Gastrocnemius medialis (tissue), 4 donors: ENCODE data around the gene HINFP. TPM values are rescaled to one million over a fixed set of nuclear protein-coding genes. Genes with fewer than 3 reads are reported as not detected.

Source experiments
- ATAC-seq, 2 donors: fragments of 150-250 bp; one replicate each; pipeline ENCODE4 v1.9.1; 2016
- DNase-seq, 2 donors: peaks; one replicate each; pipeline ENCODE4 v3.0.0-alpha.2; 2019
- H3K27ac ChIP-seq, 4 donors: fragments of 200-600 bp; sonication (generic); 1 replicate in 1 of 4; 2 replicates in 3 of 4; pipeline ENCODE4 v1.5.1; 2016 to 2018; ENCODE audit warnings: mild to moderate bottlenecking in 2 of 4, moderate library complexity in 1 of 4
- H3K27me3 ChIP-seq, 3 donors: fragments of 200-600 bp; sonication (generic) in 2 of 3; 1 replicate in 1 of 3; 2 replicates in 2 of 3; pipeline versions ENCODE4 v1.5.1 to v1.6.0; 2016 to 2019; ENCODE audit warnings: mild to moderate bottlenecking in 1 of 3, moderate library complexity in 1 of 3
- H3K36me3 ChIP-seq, 2 donors: fragments of 200-600 bp; sonication (generic) in 1 of 2; one replicate each; pipeline ENCODE4 v1.5.1; 2017 to 2018
- H3K4me1 ChIP-seq, 2 donors: fragments of 200-600 bp; sonication (generic) in 1 of 2; one replicate each; pipeline ENCODE4 v1.5.1; 2016 to 2017; ENCODE audit warnings: mild to moderate bottlenecking in 2 of 2
- H3K4me3 ChIP-seq, 4 donors: fragments of 200-600 bp; sonication (generic) in 3 of 4; 1 replicate in 1 of 4; 2 replicates in 3 of 4; pipeline ENCODE4 v1.5.1; 2016 to 2019; ENCODE audit warnings: mild to moderate bottlenecking in 2 of 4
- H3K9me3 ChIP-seq, 3 donors: fragments of 200-600 bp; sonication (generic) in 2 of 3; 1 replicate in 1 of 3; 2 replicates in 2 of 3; pipeline ENCODE4 v1.5.1; 2016 to 2019
- POLR2A ChIP-seq, 2 donors: fragments of 450-650 bp; IDR thresholded peaks; one replicate each; pipeline ENCODE4 v1.6.1; 2017; ENCODE audit warnings: antibody characterized with exemption in 2 of 2, mild to moderate bottlenecking in 2 of 2, moderate library complexity in 2 of 2
- in situ Hi-C, 4 donors: fragments of 200-750 bp; cut with MboI; loops; one replicate each; pipeline versions ENCODE4 v1.15.0 to v1.8.0; 2017; ENCODE audit warnings: low sequenced_read_pairs in 4 of 4
- intact Hi-C: fragments of 100-400 bp; cut with DNase I; formaldehyde crosslinking; loops from one replicate; pipeline ENCODE4 v1.15.1; 2023; ENCODE audit warnings: low total_unique reads
- total RNA-seq, 4 donors: library from RNA; depleted of rRNA; stranded (reverse); fragments of >200 nt; gene quantifications; one replicate each; pipeline versions ENCODE4 v1.1.0 to v1.2.3, GENCODE V29; 2016
- TF ChIP-seq, protein P1 (sequence below), 5 experiments: fragments of 450-650 bp in 3 of 5; fragments of 200-600 bp in 2 of 5; sonication (generic) in 2 of 5; IDR thresholded peaks in 4 of 5; conservative IDR thresholded peaks in 1 of 5; 1 replicate in 4 of 5; 2 replicates in 1 of 5; pipeline ENCODE4 v1.5.1; 2016 to 2019; ENCODE audit warnings: antibody characterized with exemption in 5 of 5, mild to moderate bottlenecking in 3 of 5, moderate library complexity in 3 of 5

The HINFP gene
- total RNA-seq, 4 donors from 2014 or later, result 8.1 to 17.8 (median 15.3) TPM

DNA sequence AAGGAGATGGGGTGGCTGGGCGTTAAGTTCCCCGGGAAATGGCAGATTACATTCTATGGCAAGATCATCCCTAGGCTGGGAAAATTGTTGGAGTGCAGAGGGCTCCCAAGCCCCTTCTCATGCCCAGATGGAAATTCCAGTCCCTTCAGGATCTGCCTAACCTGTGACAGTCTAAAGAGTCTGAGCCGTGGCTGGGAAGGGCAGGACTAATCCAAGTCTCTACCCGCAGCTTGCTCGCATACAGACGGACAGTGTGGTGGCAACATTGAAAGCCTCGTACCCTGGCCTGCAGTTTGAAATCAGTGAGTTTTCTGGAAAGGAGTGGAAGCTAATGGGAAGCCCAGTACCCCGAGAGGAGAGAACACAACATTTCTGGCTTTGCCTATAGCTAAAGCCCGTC lies 33.0 kb upstream of the HINFP start:
- TF ChIP-seq, protein P1, sequence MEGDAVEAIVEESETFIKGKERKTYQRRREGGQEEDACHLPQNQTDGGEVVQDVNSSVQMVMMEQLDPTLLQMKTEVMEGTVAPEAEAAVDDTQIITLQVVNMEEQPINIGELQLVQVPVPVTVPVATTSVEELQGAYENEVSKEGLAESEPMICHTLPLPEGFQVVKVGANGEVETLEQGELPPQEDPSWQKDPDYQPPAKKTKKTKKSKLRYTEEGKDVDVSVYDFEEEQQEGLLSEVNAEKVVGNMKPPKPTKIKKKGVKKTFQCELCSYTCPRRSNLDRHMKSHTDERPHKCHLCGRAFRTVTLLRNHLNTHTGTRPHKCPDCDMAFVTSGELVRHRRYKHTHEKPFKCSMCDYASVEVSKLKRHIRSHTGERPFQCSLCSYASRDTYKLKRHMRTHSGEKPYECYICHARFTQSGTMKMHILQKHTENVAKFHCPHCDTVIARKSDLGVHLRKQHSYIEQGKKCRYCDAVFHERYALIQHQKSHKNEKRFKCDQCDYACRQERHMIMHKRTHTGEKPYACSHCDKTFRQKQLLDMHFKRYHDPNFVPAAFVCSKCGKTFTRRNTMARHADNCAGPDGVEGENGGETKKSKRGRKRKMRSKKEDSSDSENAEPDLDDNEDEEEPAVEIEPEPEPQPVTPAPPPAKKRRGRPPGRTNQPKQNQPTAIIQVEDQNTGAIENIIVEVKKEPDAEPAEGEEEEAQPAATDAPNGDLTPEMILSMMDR (IDR thresholded peaks at IDR 0.05 in 4 of 5, conservative IDR thresholded peaks at IDR 0.05 in 1 of 5), result no peak
- TF ChIP-seq POLR2A (IDR thresholded peaks at IDR 0.05), result no peak
- intact Hi-C loops (no loop called here), in situ Hi-C loops (no loop called here)
- DNase-seq (no peak), ATAC-seq (no peak)
- Histone ChIP-seq H3K9me3 (no peaks in the 10 kb centered on the region), H3K36me3 (peaks cover 0 to 7% of the 10 kb centered on the region in 2 donors), H3K4me3 (no peak overlapping the region), H3K27ac (no peak overlapping the region), H3K4me1 (peaks cover 18 to 25% of the 10 kb centered on the region in 2 donors), H3K27me3 (no peaks in the 10 kb centered on the region)

GRCh38 chr11:119089319-119089718 lies 32.1 kb upstream of the HINFP start:
- no peaks in the 10 kb centered on the region for H3K27me3 ChIP-seq
- H3K4me1 ChIP-seq, result peaks cover 22 to 31% of the 10 kb centered on the region in 2 donors
- intact Hi-C loops, result no loop called here
- no peaks in the 10 kb centered on the region for H3K9me3 ChIP-seq
- in situ Hi-C loops, result no loop called here
- ATAC-seq (no peak), DNase-seq (no peak)
- TF ChIP-seq, protein P1 (IDR thresholded peaks at IDR 0.05 in 4 of 5, conservative IDR thresholded peaks at IDR 0.05 in 1 of 5), result no peak
- no peak for TF ChIP-seq POLR2A (IDR thresholded peaks at IDR 0.05)
- H3K4me3 ChIP-seq, result no peak overlapping the region
- no peak overlapping the region for H3K27ac ChIP-seq
- peaks cover 0 to 7% of the 10 kb centered on the region in 2 donors for H3K36me3 ChIP-seq

DNA sequence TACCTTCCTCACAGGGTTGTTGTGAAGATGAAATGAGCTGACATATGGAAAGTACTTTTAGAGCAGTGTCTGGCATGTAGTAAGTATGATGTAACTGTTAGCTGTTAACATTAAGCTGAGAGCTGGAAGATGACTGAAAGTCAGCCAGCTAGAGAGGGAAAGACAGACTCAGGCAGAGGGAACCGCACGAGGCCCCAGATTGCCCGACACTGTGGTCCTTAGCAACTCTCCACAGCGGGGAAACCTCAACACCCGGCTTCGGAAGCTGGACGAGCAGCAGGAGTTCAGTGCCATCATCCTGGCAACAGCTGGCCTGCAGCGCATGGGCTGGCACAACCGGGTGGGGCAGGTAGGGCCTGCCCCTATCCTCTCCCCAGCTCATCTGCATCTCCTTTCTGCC lies 30.2 kb upstream of the HINFP start:
- Histone ChIP-seq H3K4me3 (no peak overlapping the region), H3K4me1 (peaks cover 15 to 24% of the 10 kb centered on the region in 2 donors), H3K27me3 (no peaks in the 10 kb centered on the region), H3K9me3 (no peaks in the 10 kb centered on the region), H3K27ac (no peak overlapping the region), H3K36me3 (peaks cover 0 to 7% of the 10 kb centered on the region in 2 donors)
- ATAC-seq (no peak), DNase-seq (no peak)
- TF ChIP-seq POLR2A (IDR thresholded peaks at IDR 0.05), result no peak
- in situ Hi-C loops, result no loop called here
- intact Hi-C loops, result no loop called here

GRCh38 chr11:119091966-119092879 lies 29.2 kb upstream of the HINFP start:
- in situ Hi-C loops, result no loop called here

More at GRCh38 chr11:119091966-119092879, 29.2 kb upstream of the HINFP start:
- no peak for ATAC-seq
- no peak for DNase-seq
- Histone ChIP-seq H3K27me3 (no peaks in the 10 kb centered on the region), H3K36me3 (peaks cover 0 to 17% of the 10 kb centered on the region in 2 donors), H3K4me3 (no peak overlapping the region), H3K9me3 (no peaks in the 10 kb centered on the region), H3K4me1 (peaks cover 13 to 21% of the 10 kb centered on the region in 2 donors), H3K27ac (no peak overlapping the region)
- intact Hi-C loops, result no loop called here
- no peak for TF ChIP-seq POLR2A (IDR thresholded peaks at IDR 0.05)
- TF ChIP-seq, protein P1 (IDR thresholded peaks at IDR 0.05 in 4 of 5, conservative IDR thresholded peaks at IDR 0.05 in 1 of 5), result no peak
